Progenitor cell of endocrine pancreas (in vitro differentiated cells): ENCODE data around the gene GINS1. TPM values are rescaled to one million over a fixed set of nuclear protein-coding genes. Genes with fewer than 3 reads are reported as not detected.

ENCODE experiments used
- DNase-seq: peaks from one replicate; pipeline ENCODE4 v3.0.0; 2021; ENCODE audit warnings: low spot score; ENCODE audit not compliant: unreplicated experiment
- H3K27ac Mint-ChIP-seq: 2 replicates; pipeline ENCODE4 v1.8.0; 2021; ENCODE audit warnings: mild to moderate bottlenecking, moderate library complexity, mixed read lengths
- H3K27me3 Mint-ChIP-seq: 2 replicates; pipeline ENCODE4 v1.8.0; 2021; ENCODE audit warnings: mixed read lengths
- H3K36me3 Mint-ChIP-seq: 2 replicates; pipeline ENCODE4 v1.8.0; 2022; ENCODE audit warnings: mixed read lengths; ENCODE audit not compliant: insufficient read depth
- H3K4me1 Mint-ChIP-seq: 2 replicates; pipeline ENCODE4 v1.8.0; 2021; ENCODE audit warnings: low read depth, mixed read lengths
- H3K4me3 Mint-ChIP-seq: 2 replicates; pipeline ENCODE4 v1.8.0; 2021; ENCODE audit warnings: low read depth, mild to moderate bottlenecking, moderate library complexity, mixed read lengths
- H3K9me3 Mint-ChIP-seq: 2 replicates; pipeline ENCODE4 v1.8.0; 2021; ENCODE audit warnings: low read depth, mixed read lengths
- CTCF ChIP-seq: fragments of 200-600 bp; sonication (generic); IDR thresholded peaks from one replicate; pipeline ENCODE4 v1.5.0; 2021; ENCODE audit warnings: antibody characterized with exemption, mild to moderate bottlenecking; ENCODE audit not compliant: unreplicated experiment
- long read RNA-seq: library from polyadenylated mRNA; unstranded; transcript quantifications from one replicate; pipeline ENCODE4 v2.0.0, GENCODE V29; 2020
- total RNA-seq: library from RNA; stranded (reverse); gene quantifications from 2 replicates; pipeline ENCODE4 v1.2.1, GENCODE V29; 2021

Gene GINS1
- 25.2 and 29.0 TPM in 2 replicates for total RNA-seq
- long read RNA-seq, transcript GINS1-201 (7 exons, 3,249 nt) = major isoform, 6 of 23 reads
- long read RNA-seq, partial matches to known transcripts = 8 of 23 reads
- long read RNA-seq, other reads (novel, unspliced or antisense) = 9 of 23 reads

- peak; percentile 91 for DNase-seq
- no peak for TF ChIP-seq CTCF
- no peaks in the 10 kb centered on the region for H3K27me3 Mint-ChIP-seq
- H3K27ac Mint-ChIP-seq = peak within 1 kb of the TSS; percentile 98
- H3K4me3 Mint-ChIP-seq = peak within 1 kb of the TSS; percentile 83
- H3K4me1 Mint-ChIP-seq = peaks cover 14% of the 10 kb centered on the region
- H3K9me3 Mint-ChIP-seq = peaks cover 16% of the 10 kb centered on the region
- H3K36me3 Mint-ChIP-seq = peaks cover 1% of the 10 kb centered on the region
Observed at GRCh38 chr20:25407311-25408169, at the start of gene GINS1. GINS1 (plus strand) TSS chr20:25407673; CDS start chr20:25407821, 148 bp downstream.

- Mint-ChIP-seq H3K27ac (peak overlapping the region; percentile 79), H3K27me3 (no peaks in the 10 kb centered on the region), H3K36me3 (peaks cover 4% of the 10 kb centered on the region), H3K4me3 (no peak overlapping the region), H3K4me1 (peaks cover 4% of the 10 kb centered on the region), H3K9me3 (peaks cover 2% of the 10 kb centered on the region)
- no peak for TF ChIP-seq CTCF
- no peak for DNase-seq
Observed at GRCh38 chr20:25360631-25361286, 46.7 kb upstream of the GINS1 start.

GRCh38 chr20:25361287-25361683 is 46.2 kb upstream of the GINS1 start:
- no peaks in the 10 kb centered on the region for H3K27me3 Mint-ChIP-seq
- H3K27ac Mint-ChIP-seq = peak overlapping the region; percentile 79
- no peak for TF ChIP-seq CTCF
- peaks cover 4% of the 10 kb centered on the region for H3K4me1 Mint-ChIP-seq
- peaks cover 4% of the 10 kb centered on the region for H3K36me3 Mint-ChIP-seq
- peaks cover 2% of the 10 kb centered on the region for H3K9me3 Mint-ChIP-seq
- DNase-seq = no peak
- H3K4me3 Mint-ChIP-seq = no peak overlapping the region

GRCh38 chr20:25364180-25364788 is 43.2 kb upstream of the GINS1 start:
- H3K27ac Mint-ChIP-seq = no peak overlapping the region

More at GRCh38 chr20:25364180-25364788, 43.2 kb upstream of the GINS1 start:
- Mint-ChIP-seq H3K9me3 (peaks cover 6% of the 10 kb centered on the region), H3K4me1 (peaks cover 4% of the 10 kb centered on the region), H3K36me3 (peaks cover 10% of the 10 kb centered on the region), H3K4me3 (no peak overlapping the region), H3K27me3 (no peaks in the 10 kb centered on the region)
- TF ChIP-seq CTCF = no peak
- DNase-seq = no peak
